Ovary (tissue), 9 donors: ENCODE data around the gene MAN1A1. TPM values are rescaled to one million over a fixed set of nuclear protein-coding genes. Genes with fewer than 3 reads are reported as not detected.

Experiments
- DNase-seq, 5 donors: peaks; one replicate each; pipeline ENCODE4 v3.0.0-alpha.2; 2019 to 2020
- H3K27ac ChIP-seq, 2 donors: fragments of 200-600 bp; one replicate each; pipeline versions ENCODE4 v1.5.1 to v1.8.0; 2019 to 2022
- H3K27me3 ChIP-seq: fragments of 200-600 bp; one replicate; pipeline ENCODE4 v1.8.0; 2022
- H3K36me3 ChIP-seq: fragments of 200-600 bp; sonication (generic); one replicate; pipeline ENCODE4 v1.5.1; 2019
- H3K4me1 ChIP-seq: one replicate; pipeline ENCODE4 v1.8.1; 2013; ENCODE audit warnings: mild to moderate bottlenecking, moderate library complexity; ENCODE audit not compliant: insufficient read depth
- H3K4me3 ChIP-seq: fragments of 200-600 bp; sonication (generic); one replicate; pipeline ENCODE4 v1.5.1; 2017
- H3K9me3 ChIP-seq, 2 donors: fragments of 200-600 bp in 1 of 2; sonication (generic) in 1 of 2; one replicate each; pipeline versions ENCODE4 v1.5.1 to v1.8.1; 2013 to 2019; ENCODE audit warnings: mild to moderate bottlenecking in 1 of 2, moderate library complexity in 1 of 2
- EP300 ChIP-seq: sonication (generic); formaldehyde crosslinking; IDR thresholded peaks from one replicate; pipeline ENCODE4 v1.6.1; 2017; ENCODE audit warnings: antibody characterized with exemption
- POLR2A ChIP-seq: fragments of 450-650 bp; IDR thresholded peaks from one replicate; pipeline ENCODE4 v1.6.1; 2017; ENCODE audit warnings: antibody characterized with exemption, mild to moderate bottlenecking, moderate library complexity
- WGBS, 3 donors: extraction: QIAGEN DNeasy Blood & Tissue Kit in 1 of 3; methylation state at CpG; one replicate each; pipeline versions ENCODE4 v1.1.5 to v1.1.7; 2013 to 2017; 5-methylcytosine and 5-hydroxymethylcytosine counted together
- intact Hi-C, 4 donors: fragments of 100-400 bp; cut with DNase I; formaldehyde crosslinking; loops; one replicate each; pipeline versions ENCODE4 v1.11.0 to v1.15.1; 2022 to 2023
- polyA plus RNA-seq, 2 donors: library from polyadenylated mRNA; stranded (reverse); fragments of 200-250 nt in 1 of 2; fragments of 350-450 nt in 1 of 2; fragmentation: Illumina TruSeq in 1 of 2; extraction: RNeasy Lipid Tissue Mini Kit (QIAGEN cat#74804) in 1 of 2; gene quantifications; one replicate each; pipeline ENCODE4 v1.2.3, GENCODE V29; 2013 to 2014
- total RNA-seq, 7 donors: library from RNA; depleted of rRNA in 2 of 7; stranded (reverse); fragments of >200 nt in 2 of 7; fragmentation: NEBNext Ultra II Directional in 3 of 7; extraction: Animal tissue kit (Norgen Biotek cat#: 25700) in 3 of 7; gene quantifications; one replicate each; pipeline versions ENCODE4 v1.1.0 to v1.2.4, GENCODE V29; 2016 to 2023
- TF ChIP-seq, protein P1 (sequence below), 3 donors: fragments of 450-650 bp in 2 of 3; fragments of 200-600 bp in 1 of 3; IDR thresholded peaks; one replicate each; pipeline versions ENCODE4 v1.5.1 to v1.8.0; 2016 to 2022; ENCODE audit warnings: antibody characterized with exemption in 3 of 3, mild to moderate bottlenecking in 1 of 3
- donor health status: DM: no; HTN: no; CAD: no; lungs with moderate emphysema.
- donor health status: DM: no; HTN: no; CAD: no.
- donor health status: Bipolar disorder and iron deficiency.
- donor health status: DM: yes; HTN: yes; CAD: no.
- donor health status: DM: no; HTN: no; CAD: no.
- donor health status: DM: yes; HTN: yes; CAD: no.

Gene MAN1A1
- total and polyA plus RNA-seq, 9 donors = 22.1 to 49.6 (median 31.8) TPM

DNA sequence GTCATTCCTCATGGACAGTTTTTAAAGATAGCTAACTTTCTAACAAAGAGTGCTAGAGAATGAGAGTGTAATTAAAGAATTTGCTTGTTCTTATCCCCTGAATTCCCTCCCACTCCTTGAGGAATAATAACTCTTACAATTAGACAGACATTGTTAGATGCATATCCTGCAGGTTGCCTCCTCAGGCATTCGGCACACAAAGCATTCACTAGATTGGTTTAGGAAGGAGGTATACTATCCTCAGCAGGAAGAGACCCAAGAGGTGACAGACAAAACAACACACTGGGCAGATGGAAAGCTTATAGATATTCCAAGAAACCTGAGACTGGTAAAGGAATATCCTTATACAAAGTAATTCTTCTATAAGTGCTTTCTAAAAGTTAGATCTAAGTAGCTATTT lies 162.0 kb downstream of the MAN1A1 start:
- no peaks in the 10 kb centered on the region for H3K27me3 ChIP-seq
- H3K4me1 ChIP-seq = no peaks in the 10 kb centered on the region
- no peak for DNase-seq
- whole genome bisulfite sequencing, 3 donors = 74 to 83% (median 79%) methylated on average over 1 of the region's 1 CpG
- no peaks in the 10 kb centered on the region for H3K36me3 ChIP-seq
- intact Hi-C loops = no loop called here
- H3K27ac ChIP-seq = no peak overlapping the region
- no peaks in the 10 kb centered on the region for H3K9me3 ChIP-seq
- no peak overlapping the region for H3K4me3 ChIP-seq
- TF ChIP-seq POLR2A (no peak), EP300 (no peak)
- TF ChIP-seq, protein P1, sequence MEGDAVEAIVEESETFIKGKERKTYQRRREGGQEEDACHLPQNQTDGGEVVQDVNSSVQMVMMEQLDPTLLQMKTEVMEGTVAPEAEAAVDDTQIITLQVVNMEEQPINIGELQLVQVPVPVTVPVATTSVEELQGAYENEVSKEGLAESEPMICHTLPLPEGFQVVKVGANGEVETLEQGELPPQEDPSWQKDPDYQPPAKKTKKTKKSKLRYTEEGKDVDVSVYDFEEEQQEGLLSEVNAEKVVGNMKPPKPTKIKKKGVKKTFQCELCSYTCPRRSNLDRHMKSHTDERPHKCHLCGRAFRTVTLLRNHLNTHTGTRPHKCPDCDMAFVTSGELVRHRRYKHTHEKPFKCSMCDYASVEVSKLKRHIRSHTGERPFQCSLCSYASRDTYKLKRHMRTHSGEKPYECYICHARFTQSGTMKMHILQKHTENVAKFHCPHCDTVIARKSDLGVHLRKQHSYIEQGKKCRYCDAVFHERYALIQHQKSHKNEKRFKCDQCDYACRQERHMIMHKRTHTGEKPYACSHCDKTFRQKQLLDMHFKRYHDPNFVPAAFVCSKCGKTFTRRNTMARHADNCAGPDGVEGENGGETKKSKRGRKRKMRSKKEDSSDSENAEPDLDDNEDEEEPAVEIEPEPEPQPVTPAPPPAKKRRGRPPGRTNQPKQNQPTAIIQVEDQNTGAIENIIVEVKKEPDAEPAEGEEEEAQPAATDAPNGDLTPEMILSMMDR (IDR thresholded peaks at IDR 0.05) = no peak

DNA sequence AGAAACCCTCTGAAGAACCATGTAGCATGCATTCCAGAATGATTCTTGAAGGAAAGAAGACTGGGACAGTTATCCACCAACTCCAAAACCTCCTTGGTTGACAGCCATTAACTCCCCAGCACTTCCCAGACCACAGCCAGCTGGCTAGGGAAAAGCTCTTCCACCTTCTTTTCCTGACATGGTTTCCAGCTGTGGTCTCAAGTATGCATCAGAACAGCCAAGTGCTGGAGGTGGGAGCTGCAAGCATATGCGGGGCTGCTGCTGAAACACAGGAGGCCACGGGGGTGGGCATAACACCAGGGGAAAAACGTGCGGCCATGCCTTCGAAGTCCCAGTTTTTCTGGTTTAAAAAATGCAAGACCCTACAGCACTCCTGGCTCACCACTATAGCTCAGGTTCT lies 163.1 kb downstream of the MAN1A1 start:
- Histone ChIP-seq H3K4me3 (no peak overlapping the region), H3K9me3 (no peaks in the 10 kb centered on the region), H3K36me3 (no peaks in the 10 kb centered on the region), H3K27ac (no peak overlapping the region), H3K4me1 (no peaks in the 10 kb centered on the region), H3K27me3 (no peaks in the 10 kb centered on the region)
- no peak for TF ChIP-seq EP300
- no peak for TF ChIP-seq POLR2A
- TF ChIP-seq, protein P1 (IDR thresholded peaks at IDR 0.05) = no peak
- DNase-seq = no peak
- intact Hi-C loops = no loop called here
- WGBS, 3 donors = 71 to 82% (median 82%) methylated on average over 5 of the region's 5 CpGs

DNA sequence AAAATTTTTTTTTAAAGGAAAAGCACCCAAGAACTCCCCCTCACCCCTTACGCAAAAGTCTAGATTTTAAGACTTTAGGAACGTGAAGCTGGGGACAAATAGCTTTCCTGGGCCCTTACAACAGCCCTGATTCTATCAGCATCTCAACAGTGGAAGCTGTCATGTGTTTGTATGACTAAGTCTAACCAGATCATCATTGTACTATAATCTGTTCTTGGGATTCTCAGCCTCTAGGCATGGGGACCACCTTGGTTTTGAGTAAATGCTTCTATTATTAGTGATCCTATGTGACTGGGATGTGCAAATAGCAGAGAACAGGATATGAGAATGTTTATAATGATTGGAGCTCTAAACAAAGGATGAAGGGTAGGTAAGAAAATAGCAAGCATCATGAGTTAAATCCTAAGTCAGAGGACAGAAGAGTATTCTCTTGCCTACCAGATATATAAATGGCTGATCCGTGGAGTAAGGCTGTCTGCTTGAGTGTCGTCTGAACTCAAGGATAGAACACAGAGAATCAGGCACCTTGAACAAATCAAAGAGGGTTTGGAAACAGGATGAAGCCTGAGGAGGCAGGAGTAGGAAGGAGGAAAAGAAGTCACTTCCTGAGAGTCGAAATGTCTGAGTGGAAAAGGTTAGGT lies 165.4 kb downstream of the MAN1A1 start:
- no peaks in the 10 kb centered on the region for H3K36me3 ChIP-seq
- TF ChIP-seq, protein P1 (IDR thresholded peaks at IDR 0.05) = no peak
- TF ChIP-seq POLR2A (no peak), EP300 (no peak)
- intact Hi-C loops = no loop called here
- H3K27ac ChIP-seq = no peak overlapping the region
- 93 to 96% (median 94%) methylated on average over 5 of the region's 5 CpGs for WGBS, 3 donors
- H3K9me3 ChIP-seq = no peaks in the 10 kb centered on the region
- no peaks in the 10 kb centered on the region for H3K27me3 ChIP-seq
- H3K4me1 ChIP-seq = no peaks in the 10 kb centered on the region
- H3K4me3 ChIP-seq = no peak overlapping the region
- DNase-seq = no peak

DNA sequence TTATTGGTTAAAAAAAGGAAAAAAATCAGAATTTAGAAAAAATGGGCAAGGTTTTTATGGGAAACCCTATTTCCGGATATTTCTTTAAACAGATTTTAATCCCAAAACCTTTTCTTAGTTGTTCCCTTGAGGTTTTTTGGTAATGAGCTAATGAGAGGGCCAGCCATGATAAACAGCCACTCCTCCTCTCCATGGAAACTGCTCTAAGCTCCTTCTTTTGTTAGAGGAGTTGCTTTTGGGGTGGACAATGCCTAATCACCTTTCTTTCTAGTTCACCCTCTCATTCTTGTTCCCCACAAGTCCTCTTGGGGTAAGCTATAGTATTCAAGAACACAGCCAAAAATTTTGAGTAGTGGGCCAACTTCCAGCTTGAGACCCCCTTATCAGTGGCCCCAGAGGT lies 166.1 kb downstream of the MAN1A1 start:
- TF ChIP-seq, protein P1 (IDR thresholded peaks at IDR 0.05) = no peak
- TF ChIP-seq POLR2A (no peak), EP300 (no peak)
- Histone ChIP-seq H3K9me3 (no peaks in the 10 kb centered on the region), H3K27me3 (no peaks in the 10 kb centered on the region), H3K27ac (no peak overlapping the region), H3K36me3 (no peaks in the 10 kb centered on the region), H3K4me3 (no peak overlapping the region), H3K4me1 (no peaks in the 10 kb centered on the region)
- WGBS, 3 donors = 88 to 93% (median 90%) methylated on average over 1 of the region's 1 CpG
- intact Hi-C loops = no loop called here
- no peak for DNase-seq
